Measurements from ENCODE around the gene TLR9.

Gene TLR9

DNA sequence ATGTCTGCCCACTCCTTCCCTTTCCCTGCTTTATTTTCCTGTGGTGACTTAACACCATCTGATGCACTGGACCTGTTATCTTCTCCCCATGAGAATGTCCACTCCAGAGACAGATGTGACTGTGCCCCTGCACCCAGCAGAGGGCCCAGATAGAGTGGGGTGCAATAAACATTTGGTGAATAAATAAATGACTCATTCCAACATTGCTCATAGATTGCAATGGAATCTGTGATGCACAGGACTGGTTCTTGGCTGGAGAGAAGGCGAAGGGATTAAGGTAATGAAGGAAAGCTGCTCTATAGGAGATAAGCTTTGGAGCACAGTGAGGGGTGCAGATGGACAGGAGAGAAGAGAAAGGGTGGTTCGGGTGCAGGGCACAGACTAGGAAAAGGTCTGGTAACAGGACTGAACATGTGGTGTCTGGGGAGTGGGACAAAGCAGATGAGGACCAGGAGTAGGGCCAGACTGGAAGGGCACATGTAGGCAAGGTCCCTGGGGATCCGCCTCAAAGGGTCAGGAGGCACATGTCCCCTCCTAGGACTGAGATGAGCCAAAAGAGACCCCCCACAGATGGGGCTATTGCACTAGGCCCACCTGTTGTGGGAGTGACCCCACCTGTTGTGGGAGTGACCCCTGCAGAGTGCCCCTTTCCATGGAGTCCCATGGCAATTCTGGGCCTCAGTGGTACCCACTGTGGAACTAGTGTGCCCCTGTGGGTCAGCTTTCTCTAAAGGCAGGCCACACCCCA is 53.8 kb downstream of the TLR9 start:
- DNase-seq: no peak

Measured in SHP77 treated with DMSO at 0.1 percent for 48 hours (cell line).